ENCODE results near the gene ARFGEF2. TPM values are rescaled to one million over a fixed set of nuclear protein-coding genes. Genes with fewer than 3 reads are reported as not detected.

ARFGEF2 gene
- total RNA-seq, 1 experiment from 2014 or later, result 20.9 TPM

DNA sequence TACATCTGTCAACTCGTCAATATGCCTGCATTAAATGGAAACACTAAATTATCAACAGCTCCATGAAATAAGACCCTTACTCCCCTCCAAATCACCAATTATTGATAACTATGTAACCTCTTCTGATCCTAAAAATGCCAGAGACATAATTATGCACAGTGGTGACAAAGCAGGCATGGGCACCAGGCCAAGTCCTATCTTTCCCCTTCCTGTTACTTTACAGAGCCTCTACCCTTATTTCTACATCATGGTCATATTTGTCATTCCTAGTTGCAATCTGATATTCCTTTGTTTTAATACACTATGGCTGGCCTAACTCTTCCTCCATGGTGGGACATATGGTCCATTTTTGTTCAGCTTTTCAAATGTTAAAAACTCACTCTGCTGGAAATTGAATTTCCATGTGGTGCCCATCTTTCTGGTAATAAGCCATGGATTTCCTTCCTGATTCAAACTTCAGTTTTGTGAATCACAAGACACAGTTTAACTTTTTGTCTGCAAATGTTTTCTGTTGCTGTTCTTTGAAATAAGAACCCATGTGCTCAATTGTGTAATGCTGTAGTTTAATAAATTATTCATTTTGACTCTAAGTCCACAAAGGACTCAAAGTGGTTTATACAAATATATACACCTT, 41.8 kb upstream of the ARFGEF2 start (continued):
- no peak for TF ChIP-seq FOXP1 (CRISPR knock-in tag; IDR thresholded peaks at IDR 0.05; ENCODE audit: borderline replicate concordance)
- no peak for TF ChIP-seq RORB (CRISPR knock-in tag; IDR thresholded peaks at IDR 0.05)
- TF ChIP-seq ATF6 (CRISPR knock-in tag; IDR thresholded peaks at IDR 0.05), result no peak
- TF ChIP-seq AR (CRISPR knock-in tag; IDR thresholded peaks at IDR 0.05), result no peak
- no peak for TF ChIP-seq GABPB1 (CRISPR knock-in tag; IDR thresholded peaks at IDR 0.05)
- TF ChIP-seq, protein P1, sequence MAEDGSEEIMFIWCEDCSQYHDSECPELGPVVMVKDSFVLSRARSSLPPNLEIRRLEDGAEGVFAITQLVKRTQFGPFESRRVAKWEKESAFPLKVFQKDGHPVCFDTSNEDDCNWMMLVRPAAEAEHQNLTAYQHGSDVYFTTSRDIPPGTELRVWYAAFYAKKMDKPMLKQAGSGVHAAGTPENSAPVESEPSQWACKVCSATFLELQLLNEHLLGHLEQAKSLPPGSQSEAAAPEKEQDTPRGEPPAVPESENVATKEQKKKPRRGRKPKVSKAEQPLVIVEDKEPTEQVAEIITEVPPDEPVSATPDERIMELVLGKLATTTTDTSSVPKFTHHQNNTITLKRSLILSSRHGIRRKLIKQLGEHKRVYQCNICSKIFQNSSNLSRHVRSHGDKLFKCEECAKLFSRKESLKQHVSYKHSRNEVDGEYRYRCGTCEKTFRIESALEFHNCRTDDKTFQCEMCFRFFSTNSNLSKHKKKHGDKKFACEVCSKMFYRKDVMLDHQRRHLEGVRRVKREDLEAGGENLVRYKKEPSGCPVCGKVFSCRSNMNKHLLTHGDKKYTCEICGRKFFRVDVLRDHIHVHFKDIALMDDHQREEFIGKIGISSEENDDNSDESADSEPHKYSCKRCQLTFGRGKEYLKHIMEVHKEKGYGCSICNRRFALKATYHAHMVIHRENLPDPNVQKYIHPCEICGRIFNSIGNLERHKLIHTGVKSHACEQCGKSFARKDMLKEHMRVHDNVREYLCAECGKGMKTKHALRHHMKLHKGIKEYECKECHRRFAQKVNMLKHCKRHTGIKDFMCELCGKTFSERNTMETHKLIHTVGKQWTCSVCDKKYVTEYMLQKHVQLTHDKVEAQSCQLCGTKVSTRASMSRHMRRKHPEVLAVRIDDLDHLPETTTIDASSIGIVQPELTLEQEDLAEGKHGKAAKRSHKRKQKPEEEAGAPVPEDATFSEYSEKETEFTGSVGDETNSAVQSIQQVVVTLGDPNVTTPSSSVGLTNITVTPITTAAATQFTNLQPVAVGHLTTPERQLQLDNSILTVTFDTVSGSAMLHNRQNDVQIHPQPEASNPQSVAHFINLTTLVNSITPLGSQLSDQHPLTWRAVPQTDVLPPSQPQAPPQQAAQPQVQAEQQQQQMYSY (CRISPR knock-in tag; IDR thresholded peaks at IDR 0.05), result no peak
- TF ChIP-seq ZNF121 (CRISPR knock-in tag; IDR thresholded peaks at IDR 0.05), result no peak

DNA sequence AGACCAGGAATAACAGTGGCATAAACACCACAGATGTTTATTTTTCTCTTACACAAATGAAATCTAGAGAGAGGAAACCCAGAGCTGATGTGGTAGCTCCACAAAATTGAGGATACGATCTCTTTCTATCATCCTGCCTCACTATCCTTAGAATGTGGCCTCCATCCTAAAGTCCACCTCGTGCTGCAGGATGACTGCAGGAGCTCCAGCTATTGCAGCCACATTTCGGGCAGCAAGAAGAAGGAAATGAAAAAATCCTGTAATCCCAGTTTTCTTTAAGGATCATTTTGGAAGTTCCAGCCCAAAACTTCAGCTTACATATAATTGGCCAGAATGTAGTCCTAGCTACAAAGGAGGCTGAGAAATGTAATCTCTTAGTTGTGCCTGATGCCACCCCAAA, 41.2 kb upstream of the ARFGEF2 start:
- ChIA-PET POLR2A (no interaction called here), CTCF (no interaction called here)
- TF ChIP-seq CBFB (CRISPR knock-in tag; IDR thresholded peaks at IDR 0.05; ENCODE audit: low read depth) (no peak), NR2C2 (CRISPR knock-in tag; IDR thresholded peaks at IDR 0.05) (no peak)
- TF ChIP-seq, protein P2, sequence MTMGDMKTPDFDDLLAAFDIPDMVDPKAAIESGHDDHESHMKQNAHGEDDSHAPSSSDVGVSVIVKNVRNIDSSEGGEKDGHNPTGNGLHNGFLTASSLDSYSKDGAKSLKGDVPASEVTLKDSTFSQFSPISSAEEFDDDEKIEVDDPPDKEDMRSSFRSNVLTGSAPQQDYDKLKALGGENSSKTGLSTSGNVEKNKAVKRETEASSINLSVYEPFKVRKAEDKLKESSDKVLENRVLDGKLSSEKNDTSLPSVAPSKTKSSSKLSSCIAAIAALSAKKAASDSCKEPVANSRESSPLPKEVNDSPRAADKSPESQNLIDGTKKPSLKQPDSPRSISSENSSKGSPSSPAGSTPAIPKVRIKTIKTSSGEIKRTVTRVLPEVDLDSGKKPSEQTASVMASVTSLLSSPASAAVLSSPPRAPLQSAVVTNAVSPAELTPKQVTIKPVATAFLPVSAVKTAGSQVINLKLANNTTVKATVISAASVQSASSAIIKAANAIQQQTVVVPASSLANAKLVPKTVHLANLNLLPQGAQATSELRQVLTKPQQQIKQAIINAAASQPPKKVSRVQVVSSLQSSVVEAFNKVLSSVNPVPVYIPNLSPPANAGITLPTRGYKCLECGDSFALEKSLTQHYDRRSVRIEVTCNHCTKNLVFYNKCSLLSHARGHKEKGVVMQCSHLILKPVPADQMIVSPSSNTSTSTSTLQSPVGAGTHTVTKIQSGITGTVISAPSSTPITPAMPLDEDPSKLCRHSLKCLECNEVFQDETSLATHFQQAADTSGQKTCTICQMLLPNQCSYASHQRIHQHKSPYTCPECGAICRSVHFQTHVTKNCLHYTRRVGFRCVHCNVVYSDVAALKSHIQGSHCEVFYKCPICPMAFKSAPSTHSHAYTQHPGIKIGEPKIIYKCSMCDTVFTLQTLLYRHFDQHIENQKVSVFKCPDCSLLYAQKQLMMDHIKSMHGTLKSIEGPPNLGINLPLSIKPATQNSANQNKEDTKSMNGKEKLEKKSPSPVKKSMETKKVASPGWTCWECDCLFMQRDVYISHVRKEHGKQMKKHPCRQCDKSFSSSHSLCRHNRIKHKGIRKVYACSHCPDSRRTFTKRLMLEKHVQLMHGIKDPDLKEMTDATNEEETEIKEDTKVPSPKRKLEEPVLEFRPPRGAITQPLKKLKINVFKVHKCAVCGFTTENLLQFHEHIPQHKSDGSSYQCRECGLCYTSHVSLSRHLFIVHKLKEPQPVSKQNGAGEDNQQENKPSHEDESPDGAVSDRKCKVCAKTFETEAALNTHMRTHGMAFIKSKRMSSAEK (CRISPR knock-in tag; IDR thresholded peaks at IDR 0.05; ENCODE audit: borderline replicate concordance), result no peak
- TF ChIP-seq, protein P3, sequence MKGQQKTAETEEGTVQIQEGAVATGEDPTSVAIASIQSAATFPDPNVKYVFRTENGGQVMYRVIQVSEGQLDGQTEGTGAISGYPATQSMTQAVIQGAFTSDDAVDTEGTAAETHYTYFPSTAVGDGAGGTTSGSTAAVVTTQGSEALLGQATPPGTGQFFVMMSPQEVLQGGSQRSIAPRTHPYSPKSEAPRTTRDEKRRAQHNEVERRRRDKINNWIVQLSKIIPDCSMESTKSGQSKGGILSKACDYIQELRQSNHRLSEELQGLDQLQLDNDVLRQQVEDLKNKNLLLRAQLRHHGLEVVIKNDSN (CRISPR knock-in tag; IDR thresholded peaks at IDR 0.05), result no peak
- H3K9me3 Mint-ChIP-seq, result peaks cover 4% of the 10 kb centered on the region; the same call in 1 of the 2 replicates
- no peaks in the 10 kb centered on the region for H3K36me3 Mint-ChIP-seq
- no peaks in the 10 kb centered on the region for H3K27me3 Mint-ChIP-seq (ENCODE audit: low read depth)
- ATAC-seq, result no peak
- no peak overlapping the region for H3K27ac Mint-ChIP-seq
- H3K4me3 Mint-ChIP-seq, result no peak overlapping the region
- no peak for DNase-seq (ENCODE audit: low spot score)
- 0 out of 2 replicates have a peak, but pooled peaks cover 3% of the 10 kb centered on the region for H3K4me1 Mint-ChIP-seq

Data from WTC11 (cell line).